ENCODE measurements around the gene RABGAP1L. TPM values are rescaled to one million over a fixed set of nuclear protein-coding genes. Genes with fewer than 3 reads are reported as not detected.
A peak's percentile ranks its signal among the peaks of the same experiment; 100 is the strongest.

Gene RABGAP1L
- total and polyA plus RNA-seq, 2 experiments from 2014 or later, result 9.2 to 21.4 TPM

GRCh38 chr1:174742805-174743653, 583.7 kb downstream of the RABGAP1L start:
- peaks cover 11% of the 10 kb centered on the region for H3K4me1 ChIP-seq (ENCODE audit: low read depth)
- DNase-seq (ENCODE audit: low read depth in 1 of 2, low spot score in 1 of 2), result no peak
- H3K36me3 ChIP-seq, result no peaks in the 10 kb centered on the region
- H3K27me3 ChIP-seq, result no peaks in the 10 kb centered on the region
- no peaks in the 10 kb centered on the region for H3K9me3 ChIP-seq (ENCODE audit: low read depth)
- H3K4me3 ChIP-seq, result no peak overlapping the region
- H3K27ac ChIP-seq, result no peak overlapping the region
- TF ChIP-seq CTCF (IDR thresholded peaks at IDR 0.05; ENCODE audit: low read depth, low read length), result no peak

- Histone ChIP-seq H3K27me3 (no peaks in the 10 kb centered on the region), H3K4me3 (no peak overlapping the region), H3K27ac (no peak overlapping the region), H3K9me3 (ENCODE audit: low read depth) (no peaks in the 10 kb centered on the region), H3K4me1 (ENCODE audit: low read depth) (peaks cover 11% of the 10 kb centered on the region), H3K36me3 (no peaks in the 10 kb centered on the region)
- TF ChIP-seq CTCF (IDR thresholded peaks at IDR 0.05; ENCODE audit: low read depth, low read length), result peak; percentile 57
- DNase-seq (ENCODE audit: low read depth in 1 of 2, low spot score in 1 of 2), result peak; percentile 53 to 70
These were observed 584.6 kb downstream of the RABGAP1L start for GRCh38 chr1:174743654-174744561.

- H3K27me3 ChIP-seq, result no peaks in the 10 kb centered on the region
- no peaks in the 10 kb centered on the region for H3K36me3 ChIP-seq
- no peak overlapping the region for H3K4me3 ChIP-seq
- H3K9me3 ChIP-seq (ENCODE audit: low read depth), result no peaks in the 10 kb centered on the region
- peaks cover 11% of the 10 kb centered on the region for H3K4me1 ChIP-seq (ENCODE audit: low read depth)
- no peak for TF ChIP-seq CTCF (IDR thresholded peaks at IDR 0.05; ENCODE audit: low read depth, low read length)
- no peak overlapping the region for H3K27ac ChIP-seq
- DNase-seq (ENCODE audit: low read depth in 1 of 2, low spot score in 1 of 2), result no peak
These were observed 585.6 kb downstream of the RABGAP1L start for GRCh38 chr1:174744886-174745285.

- Histone ChIP-seq H3K27me3 (no peaks in the 10 kb centered on the region), H3K27ac (no peak overlapping the region), H3K4me1 (ENCODE audit: low read depth) (peaks cover 11% of the 10 kb centered on the region), H3K36me3 (no peaks in the 10 kb centered on the region), H3K9me3 (ENCODE audit: low read depth) (no peaks in the 10 kb centered on the region), H3K4me3 (no peak overlapping the region)
- no peak for TF ChIP-seq CTCF (IDR thresholded peaks at IDR 0.05; ENCODE audit: low read depth, low read length)
- no peak for DNase-seq (ENCODE audit: low read depth in 1 of 2, low spot score in 1 of 2)
These were observed 586.9 kb downstream of the RABGAP1L start for GRCh38 chr1:174746024-174746808.

GRCh38 chr1:174747613-174748012, 588.3 kb downstream of the RABGAP1L start:
- Histone ChIP-seq H3K9me3 (ENCODE audit: low read depth) (no peaks in the 10 kb centered on the region), H3K36me3 (no peaks in the 10 kb centered on the region), H3K27ac (no peak overlapping the region), H3K4me1 (ENCODE audit: low read depth) (peaks cover 11% of the 10 kb centered on the region), H3K27me3 (no peaks in the 10 kb centered on the region), H3K4me3 (no peak overlapping the region)
- peak; percentile 21 for TF ChIP-seq CTCF (IDR thresholded peaks at IDR 0.05; ENCODE audit: low read depth, low read length)
- no peak for DNase-seq (ENCODE audit: low read depth in 1 of 2, low spot score in 1 of 2)

Data from cardiac muscle cell (in vitro differentiated cells and primary cell).